ENCODE data around the gene KRT4.

KRT4 gene

DNA sequence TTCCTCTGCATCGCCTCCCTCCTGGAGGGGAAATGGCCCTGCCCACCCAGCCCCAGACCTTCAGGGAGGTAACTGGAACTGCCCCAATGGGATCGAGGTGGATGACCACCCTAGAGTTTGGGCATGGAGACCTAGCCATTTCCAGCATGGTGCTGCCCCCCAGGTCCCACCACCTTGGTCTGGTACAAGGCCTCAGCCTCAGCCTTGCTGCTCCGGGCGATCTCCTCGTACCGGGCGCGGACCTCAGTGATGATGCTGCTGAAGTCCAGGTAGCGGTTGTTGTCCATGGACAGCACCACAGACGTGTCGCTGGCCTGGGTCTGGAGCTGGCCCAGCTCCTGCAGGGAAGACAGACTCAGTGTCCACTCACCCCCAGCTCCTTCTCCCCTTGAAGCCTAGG is 30.5 kb upstream of the KRT4 start:
- Mint-ChIP-seq H3K9me3 (peaks cover 3% of the 10 kb centered on the region), H3K27ac (no peak overlapping the region), H3K4me1 (peaks cover 4% of the 10 kb centered on the region), H3K36me3 (no peaks in the 10 kb centered on the region), H3K27me3 (peaks cover 71% of the 10 kb centered on the region), H3K4me3 (no peak overlapping the region)
- no peak for ATAC-seq

DNA sequence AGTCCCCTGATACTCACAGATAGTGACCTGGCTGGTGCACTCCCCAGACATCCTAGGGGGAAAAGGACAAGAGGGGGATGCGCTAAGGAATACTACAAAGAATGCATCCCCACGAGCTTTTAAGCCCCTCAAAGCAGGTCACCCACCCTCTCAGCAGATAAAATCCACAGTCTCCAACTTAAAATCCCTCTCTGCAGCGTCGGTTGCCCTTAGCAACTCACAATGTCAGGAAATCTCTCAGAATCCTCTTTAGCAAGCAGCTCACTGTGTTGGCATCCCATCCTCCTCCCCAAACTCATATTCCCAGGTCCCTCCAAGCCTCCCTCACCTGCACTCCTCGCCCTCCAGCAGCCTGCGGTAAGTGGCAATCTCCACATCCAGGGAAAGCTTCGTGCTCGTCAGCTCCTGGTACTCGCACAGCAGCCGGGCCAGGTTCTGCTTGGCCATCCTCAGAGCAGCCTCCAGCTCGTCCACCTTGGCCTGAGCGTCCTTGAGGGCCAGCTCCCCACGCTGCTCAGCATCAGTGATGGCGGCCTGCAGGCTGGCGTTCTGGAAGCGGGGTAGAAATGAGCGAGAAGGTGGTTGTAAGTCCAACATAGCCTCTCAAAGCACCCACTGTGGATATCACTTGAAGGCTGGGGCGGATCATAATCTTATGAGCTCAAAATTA is 25.7 kb upstream of the KRT4 start:
- ATAC-seq = no peak
- H3K36me3 Mint-ChIP-seq = no peaks in the 10 kb centered on the region
- H3K27ac Mint-ChIP-seq = no peak overlapping the region
- H3K4me3 Mint-ChIP-seq = no peak overlapping the region
- peaks cover 3% of the 10 kb centered on the region for H3K9me3 Mint-ChIP-seq
- peaks cover 60% of the 10 kb centered on the region for H3K27me3 Mint-ChIP-seq
- peaks cover 4% of the 10 kb centered on the region for H3K4me1 Mint-ChIP-seq

DNA sequence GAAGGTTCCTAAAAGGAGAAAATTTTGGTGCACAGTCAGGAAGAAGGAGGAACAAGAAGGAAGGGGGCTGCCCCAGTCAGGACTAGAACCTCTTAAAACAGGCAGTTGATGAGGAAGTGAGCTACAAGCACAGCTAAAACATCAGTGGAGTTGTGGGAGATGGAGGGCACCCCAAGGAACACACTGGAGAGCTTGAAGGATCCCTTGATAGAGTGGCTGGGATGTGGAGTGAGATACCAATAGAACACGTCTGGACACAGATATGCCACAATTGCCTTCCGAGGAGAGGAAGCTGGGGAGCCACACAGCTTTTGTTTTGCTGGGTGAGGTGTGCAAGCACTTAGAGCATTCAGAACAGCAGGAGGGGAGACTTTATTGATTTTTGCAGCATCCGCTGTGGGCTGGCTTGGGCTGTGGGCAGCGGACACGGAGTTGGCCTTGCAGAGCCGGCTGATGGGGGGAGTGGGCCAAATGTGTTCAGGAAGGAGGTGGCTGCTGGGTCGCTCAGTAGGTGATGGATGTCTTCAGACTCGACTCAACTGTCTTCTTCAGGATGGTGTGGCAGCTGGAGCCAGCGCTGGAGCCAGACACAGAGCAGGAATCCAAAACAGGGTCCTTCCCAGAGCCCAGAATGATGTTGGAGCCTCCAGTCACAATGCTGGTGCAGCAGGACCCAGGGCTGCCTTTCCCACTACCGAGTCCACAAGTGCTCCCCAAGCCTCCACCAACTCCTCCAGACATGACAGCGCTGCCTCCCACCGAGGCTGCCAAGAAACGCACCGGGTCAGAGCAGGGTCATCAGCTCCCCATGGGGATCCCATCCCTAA is 24.9 kb upstream of the KRT4 start:
- Mint-ChIP-seq H3K4me3 (no peak overlapping the region), H3K27me3 (peaks cover 60% of the 10 kb centered on the region), H3K9me3 (peaks cover 3% of the 10 kb centered on the region), H3K36me3 (no peaks in the 10 kb centered on the region), H3K4me1 (peaks cover 4% of the 10 kb centered on the region), H3K27ac (no peak overlapping the region)
- no peak for ATAC-seq

DNA sequence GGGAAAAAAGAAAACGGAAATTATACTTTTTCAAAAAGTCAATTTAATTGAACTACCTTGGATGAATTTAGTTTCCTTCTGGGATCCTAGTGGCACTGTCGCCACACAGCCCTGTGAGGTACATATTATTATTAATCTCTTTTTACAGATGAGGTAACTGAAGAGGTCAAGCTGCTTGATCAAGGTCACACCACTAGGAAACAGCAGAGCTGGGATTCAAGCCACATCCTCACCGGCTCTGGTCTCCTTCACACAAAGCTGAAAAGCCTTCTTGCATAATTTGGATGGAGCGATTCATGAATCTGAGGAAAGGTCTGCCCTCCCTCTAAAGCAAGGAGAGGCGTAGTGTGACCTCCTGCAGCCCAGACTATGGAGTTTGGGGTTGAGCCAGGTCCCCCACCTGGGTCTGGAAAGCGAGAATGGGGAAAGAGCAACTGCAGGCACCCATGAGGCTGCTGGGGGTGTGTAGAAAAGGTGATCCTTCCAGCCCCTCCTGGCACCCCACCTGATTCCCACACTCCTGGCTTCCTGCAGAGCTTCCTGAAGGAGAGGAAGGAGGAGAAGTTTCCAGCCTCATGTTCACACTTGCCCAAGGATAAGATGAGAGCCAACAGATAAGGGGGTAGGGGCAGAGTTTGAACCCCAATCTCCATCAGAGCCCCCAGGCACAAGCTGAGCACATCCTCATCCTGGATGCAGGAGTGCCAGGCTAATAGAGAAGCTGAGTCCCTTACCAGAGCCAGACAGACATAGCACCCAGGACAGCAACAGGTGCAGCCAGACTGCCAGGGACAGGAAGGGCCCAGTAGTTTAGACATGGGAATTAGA is 24.1 kb upstream of the KRT4 start:
- H3K36me3 Mint-ChIP-seq = no peaks in the 10 kb centered on the region
- peaks cover 4% of the 10 kb centered on the region for H3K4me1 Mint-ChIP-seq
- no peak overlapping the region for H3K27ac Mint-ChIP-seq
- ATAC-seq = no peak
- H3K4me3 Mint-ChIP-seq = no peak overlapping the region
- peaks cover 3% of the 10 kb centered on the region for H3K9me3 Mint-ChIP-seq
- peaks cover 58% of the 10 kb centered on the region for H3K27me3 Mint-ChIP-seq

DNA sequence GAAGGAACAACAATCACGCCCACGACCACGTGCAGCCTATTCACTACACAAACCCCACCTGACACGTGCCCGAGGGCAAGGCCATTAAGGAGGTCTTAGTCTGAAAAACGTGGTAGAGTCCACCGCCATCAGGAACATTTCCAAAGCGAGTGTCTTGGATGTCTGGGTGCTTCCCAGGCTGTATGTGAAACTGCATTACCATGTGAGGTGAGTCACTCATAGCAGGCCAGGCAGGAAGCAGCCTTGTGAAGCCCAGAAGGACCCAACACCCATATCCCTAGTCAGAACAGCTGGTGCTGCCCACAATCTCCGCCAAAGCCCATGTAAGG is 23.5 kb upstream of the KRT4 start:
- H3K4me1 Mint-ChIP-seq = peaks cover under 1% of the 10 kb centered on the region
- peaks cover 52% of the 10 kb centered on the region for H3K27me3 Mint-ChIP-seq
- no peak overlapping the region for H3K27ac Mint-ChIP-seq
- H3K9me3 Mint-ChIP-seq = no peaks in the 10 kb centered on the region
- H3K4me3 Mint-ChIP-seq = no peak overlapping the region
- no peak for ATAC-seq
- no peaks in the 10 kb centered on the region for H3K36me3 Mint-ChIP-seq

DNA sequence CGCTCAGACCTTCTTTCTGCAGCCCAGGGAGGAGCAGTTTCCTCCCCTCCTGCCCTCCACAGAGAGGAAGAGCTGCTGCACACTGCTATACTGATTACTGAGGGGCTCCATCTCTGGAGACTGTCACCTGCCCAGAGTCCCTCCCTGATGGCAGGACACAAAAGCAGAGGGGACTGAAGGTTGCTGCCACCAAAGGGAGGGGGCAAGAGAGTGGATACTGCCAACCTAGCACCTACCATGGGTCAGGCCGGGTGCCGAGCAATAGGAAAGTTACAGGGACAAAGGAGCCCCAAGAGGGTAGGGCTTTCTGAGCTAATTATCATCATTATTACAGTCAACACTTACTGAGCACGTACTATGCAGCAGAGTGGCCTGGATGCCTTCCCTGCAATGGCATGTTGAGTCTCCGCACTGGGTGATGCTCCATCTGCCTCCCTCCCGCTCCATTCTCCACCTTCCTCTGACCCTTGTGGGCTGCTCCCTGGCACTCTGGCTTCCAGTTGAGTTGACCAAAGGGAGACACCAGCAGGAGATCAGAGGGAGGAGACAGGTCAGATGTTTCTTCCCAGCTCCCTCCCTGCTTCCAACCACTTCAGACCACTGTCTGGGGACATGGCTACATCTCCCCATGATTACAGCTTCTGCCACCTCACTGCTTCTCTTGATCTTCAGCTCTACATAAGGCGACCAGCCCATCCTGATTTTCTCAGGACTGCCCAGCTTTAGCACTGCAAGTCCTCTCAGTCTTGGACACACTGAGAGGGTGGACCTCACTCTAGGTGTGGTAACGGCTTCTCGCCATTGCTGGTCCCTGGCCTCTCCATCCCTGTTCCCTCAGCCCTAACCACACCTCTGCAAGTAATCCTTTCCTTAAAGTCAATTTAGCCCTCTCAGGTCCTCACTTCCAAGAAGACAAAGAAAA is 22.8 kb upstream of the KRT4 start:
- no peak overlapping the region for H3K27ac Mint-ChIP-seq
- peaks cover 51% of the 10 kb centered on the region for H3K27me3 Mint-ChIP-seq
- ATAC-seq = no peak
- no peaks in the 10 kb centered on the region for H3K9me3 Mint-ChIP-seq
- no peaks in the 10 kb centered on the region for H3K36me3 Mint-ChIP-seq
- H3K4me1 Mint-ChIP-seq = no peaks in the 10 kb centered on the region
- no peak overlapping the region for H3K4me3 Mint-ChIP-seq

DNA sequence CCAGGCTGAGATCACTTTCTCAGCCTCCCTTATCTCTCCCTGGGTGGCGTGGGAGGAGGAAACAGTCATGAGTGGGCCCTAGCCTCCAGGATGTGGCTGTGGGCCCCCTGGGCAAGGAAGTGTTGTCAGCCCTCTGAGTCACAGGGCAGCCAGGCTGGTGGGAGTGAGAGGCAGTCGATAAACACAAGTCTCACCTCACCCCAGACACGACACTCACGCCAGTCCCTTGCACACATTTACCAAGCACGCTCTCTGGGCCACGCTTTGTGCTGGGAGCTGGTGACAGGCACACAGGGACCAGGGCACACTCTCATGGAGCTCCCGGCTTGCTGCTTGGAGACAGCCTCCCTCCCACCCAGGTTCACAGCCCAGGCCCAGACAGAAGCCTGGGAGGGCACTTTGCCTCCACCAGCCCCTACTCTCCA is 22.1 kb upstream of the KRT4 start:
- Mint-ChIP-seq H3K4me1 (no peaks in the 10 kb centered on the region), H3K9me3 (no peaks in the 10 kb centered on the region), H3K27ac (no peak overlapping the region), H3K27me3 (peaks cover 58% of the 10 kb centered on the region), H3K36me3 (no peaks in the 10 kb centered on the region), H3K4me3 (no peak overlapping the region)
- no peak for ATAC-seq

DNA sequence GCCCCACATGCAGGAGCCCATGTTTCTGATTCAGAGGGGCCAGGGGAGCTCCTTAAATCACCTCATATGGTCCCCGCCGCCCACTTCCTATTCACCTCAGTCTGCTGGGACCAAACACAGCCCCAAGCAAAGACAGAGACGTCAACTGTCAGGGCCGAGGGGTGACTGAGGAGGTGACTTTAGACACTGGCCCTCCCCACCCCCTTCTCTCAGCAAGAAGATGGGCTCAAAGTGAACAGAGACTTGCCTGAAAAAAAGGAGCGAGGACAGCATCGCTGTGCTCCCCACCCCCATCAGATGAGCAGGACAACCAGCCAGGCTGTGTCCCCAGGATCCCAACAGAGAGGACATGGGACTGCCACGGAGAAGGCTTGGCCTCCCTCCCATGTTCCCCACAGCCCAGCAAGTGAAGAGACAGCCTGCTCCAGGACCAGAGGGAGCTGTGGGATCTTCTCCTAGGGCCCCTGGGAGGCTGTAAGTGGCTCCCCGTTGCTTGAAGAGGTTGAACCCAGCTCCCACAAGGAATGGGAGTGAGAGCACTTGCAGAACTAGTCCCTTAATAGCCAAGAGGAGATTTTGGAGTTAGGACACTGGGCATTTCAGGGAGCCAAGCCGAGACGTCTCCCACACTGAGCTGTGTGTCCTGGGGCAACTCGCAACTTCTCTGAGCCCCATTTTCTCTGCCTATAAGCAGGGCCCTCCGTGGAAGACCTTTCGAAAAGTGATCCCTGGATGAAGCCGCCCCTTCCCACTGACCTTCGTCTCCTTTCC is 21.5 kb upstream of the KRT4 start:
- Mint-ChIP-seq H3K9me3 (no peaks in the 10 kb centered on the region), H3K4me3 (no peak overlapping the region), H3K36me3 (no peaks in the 10 kb centered on the region), H3K4me1 (no peaks in the 10 kb centered on the region), H3K27ac (no peak overlapping the region), H3K27me3 (peaks cover 61% of the 10 kb centered on the region)
- ATAC-seq = no peak

DNA sequence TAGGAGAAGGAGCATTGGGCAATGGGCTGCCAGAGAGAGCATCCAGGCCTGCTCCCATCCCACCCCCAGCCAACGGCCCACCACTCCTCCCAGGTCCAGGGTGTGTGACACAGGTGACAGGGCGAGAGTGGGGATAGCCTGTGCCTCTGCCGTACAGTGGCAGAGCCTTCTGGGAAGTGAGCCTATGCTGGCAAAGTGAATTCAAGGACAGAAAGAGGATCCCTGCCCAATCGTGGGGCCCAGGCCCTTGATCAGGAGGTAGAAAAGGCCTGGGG is 20.7 kb upstream of the KRT4 start:
- H3K27ac Mint-ChIP-seq = no peak overlapping the region
- H3K9me3 Mint-ChIP-seq = no peaks in the 10 kb centered on the region
- peaks cover 61% of the 10 kb centered on the region for H3K27me3 Mint-ChIP-seq
- no peaks in the 10 kb centered on the region for H3K36me3 Mint-ChIP-seq
- no peaks in the 10 kb centered on the region for H3K4me1 Mint-ChIP-seq
- no peak overlapping the region for H3K4me3 Mint-ChIP-seq
- ATAC-seq = no peak

DNA sequence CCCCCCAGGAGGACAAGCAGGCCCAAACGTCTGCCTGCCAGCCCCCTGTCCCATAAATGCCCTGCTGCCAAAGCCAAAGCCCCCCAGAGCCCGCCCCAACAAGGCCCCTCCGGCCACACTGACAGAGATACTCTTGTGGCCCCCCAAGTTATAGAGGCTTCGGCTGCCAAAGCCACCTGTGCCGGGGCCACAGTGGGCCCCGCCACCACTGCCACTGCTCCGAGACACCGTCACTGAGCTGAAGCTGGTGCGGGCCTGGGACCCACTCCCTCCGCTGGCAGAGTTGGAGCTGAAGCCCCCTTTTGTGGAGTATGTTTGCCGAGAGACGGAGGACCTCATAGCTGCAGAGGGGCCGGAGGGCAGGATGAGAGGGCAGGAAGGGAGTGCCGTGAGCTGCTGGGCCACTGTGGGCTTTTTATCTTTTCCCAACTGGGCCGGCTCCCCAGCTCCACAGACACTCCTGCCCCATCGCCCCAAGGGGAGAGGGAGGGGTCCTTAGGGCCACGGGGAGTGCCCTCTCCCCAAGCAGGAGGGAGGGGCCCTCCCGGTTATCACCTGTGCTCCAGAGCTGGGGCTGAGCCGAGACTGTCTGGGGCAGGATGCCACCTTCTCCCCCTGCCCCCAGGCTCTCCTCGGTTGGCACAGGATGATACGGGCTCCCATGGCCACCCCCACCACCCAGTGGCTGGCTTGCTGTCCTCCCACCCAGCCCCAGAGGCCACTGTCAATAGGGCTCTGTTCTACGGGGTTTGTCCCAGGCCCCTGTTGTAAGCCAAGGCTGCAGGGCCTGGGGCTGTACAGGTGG is 20.2 kb upstream of the KRT4 start, which contains the start of gene KRT79:
Gene KRT79, minus strand, starts transcription at position 390 of the 805 bp plus-strand sequence. Its CDS starts 51 bp downstream, at position 339.
- H3K27me3 Mint-ChIP-seq = peaks cover 61% of the 10 kb centered on the region
- H3K27ac Mint-ChIP-seq = no peak within 1 kb of the TSS
- no peaks in the 10 kb centered on the region for H3K36me3 Mint-ChIP-seq
- ATAC-seq = no peak
- H3K9me3 Mint-ChIP-seq = no peaks in the 10 kb centered on the region
- no peak within 1 kb of the TSS for H3K4me3 Mint-ChIP-seq
- H3K4me1 Mint-ChIP-seq = no peaks in the 10 kb centered on the region

DNA sequence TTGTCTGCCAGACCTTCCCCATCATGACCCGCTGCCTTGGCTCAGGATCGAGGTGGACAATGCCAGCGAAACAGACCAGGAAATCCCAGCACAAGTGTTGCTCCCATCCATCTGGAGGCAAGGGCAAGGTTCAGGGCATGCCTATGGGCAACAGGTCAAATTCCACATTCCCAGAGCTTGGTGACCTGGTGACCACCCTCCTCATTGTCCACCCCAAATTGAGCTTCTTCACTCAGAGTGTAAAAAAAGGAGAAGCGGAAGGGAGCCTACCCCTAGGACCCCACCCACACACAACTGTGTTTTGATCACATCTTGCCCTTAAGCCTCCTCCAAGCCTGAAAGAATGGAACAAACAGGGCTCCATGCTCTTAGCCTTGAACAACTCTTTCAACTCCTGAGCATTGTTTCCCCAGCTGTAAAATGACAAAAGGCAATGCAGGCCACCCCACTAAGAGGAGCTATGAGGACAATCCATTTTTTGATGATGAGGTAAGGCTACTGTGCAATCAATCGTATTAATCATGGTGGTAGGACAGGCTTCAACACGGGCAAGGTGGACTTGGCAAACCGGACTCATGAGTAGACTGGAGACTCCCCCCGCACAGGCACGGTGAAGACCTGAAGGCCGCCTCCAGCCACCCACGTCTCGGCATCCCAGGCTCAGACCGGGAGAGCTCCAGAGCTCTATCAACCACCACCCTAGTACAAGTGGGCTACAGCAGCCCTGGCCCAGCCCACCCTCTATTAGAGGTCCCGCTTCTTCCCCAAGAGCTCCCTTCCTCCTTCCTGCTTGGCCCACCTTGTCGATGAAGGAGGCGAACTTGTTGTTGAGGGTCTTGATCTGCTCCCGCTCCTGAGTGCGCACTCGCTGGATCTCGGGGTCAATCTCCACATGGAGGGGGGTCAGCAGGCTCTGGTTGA is 19.3 kb upstream of the KRT4 start:
- Mint-ChIP-seq H3K27me3 (peaks cover 52% of the 10 kb centered on the region), H3K9me3 (no peaks in the 10 kb centered on the region), H3K4me1 (no peaks in the 10 kb centered on the region), H3K27ac (no peak overlapping the region), H3K4me3 (no peak overlapping the region), H3K36me3 (no peaks in the 10 kb centered on the region)
- ATAC-seq = no peak

DNA sequence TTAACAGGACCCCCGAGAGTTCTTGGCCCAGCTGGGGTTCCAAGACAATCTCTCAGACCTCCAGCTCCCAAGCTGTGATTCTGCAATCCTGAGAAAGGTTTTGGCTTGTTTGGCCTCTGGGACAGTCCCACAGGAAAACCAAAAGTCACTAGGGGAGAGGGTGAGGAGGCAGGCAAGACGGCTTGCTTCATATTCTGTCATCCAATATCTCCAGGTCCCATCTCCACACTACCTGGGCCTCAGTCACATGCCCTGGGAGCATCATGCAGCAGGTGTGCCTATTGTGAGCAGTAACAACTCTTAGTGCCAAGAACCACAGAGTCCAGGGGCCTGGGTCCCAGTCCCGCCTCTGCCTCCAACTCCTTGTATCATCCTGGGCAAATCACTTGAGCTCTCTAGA is 18.5 kb upstream of the KRT4 start:
- H3K36me3 Mint-ChIP-seq = no peaks in the 10 kb centered on the region
- peaks cover 49% of the 10 kb centered on the region for H3K27me3 Mint-ChIP-seq
- no peak for ATAC-seq
- H3K9me3 Mint-ChIP-seq = no peaks in the 10 kb centered on the region
- H3K27ac Mint-ChIP-seq = no peak overlapping the region
- no peak overlapping the region for H3K4me3 Mint-ChIP-seq
- H3K4me1 Mint-ChIP-seq = no peaks in the 10 kb centered on the region

DNA sequence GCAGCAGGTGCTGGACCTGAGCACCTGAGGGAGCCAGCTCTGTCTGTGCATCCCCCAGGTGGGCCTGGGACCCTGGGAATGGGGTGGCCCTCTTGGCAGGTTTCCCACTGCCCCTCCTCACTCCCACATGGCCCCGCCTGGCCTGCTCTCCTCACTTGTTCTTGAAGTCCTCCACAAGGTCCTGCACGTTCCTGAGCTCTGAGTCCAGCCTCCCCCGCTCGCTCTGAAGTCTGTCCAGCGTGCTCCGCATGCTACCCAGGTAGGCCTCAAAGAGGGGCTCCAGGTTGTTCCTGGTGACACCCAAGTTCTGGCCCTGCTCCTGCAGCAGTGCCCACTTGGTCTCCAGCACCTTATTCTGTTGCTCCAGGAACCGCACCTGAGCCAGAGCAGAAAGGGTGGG is 17.3 kb upstream of the KRT4 start:
- H3K4me3 Mint-ChIP-seq = no peak overlapping the region
- no peaks in the 10 kb centered on the region for H3K4me1 Mint-ChIP-seq
- no peaks in the 10 kb centered on the region for H3K36me3 Mint-ChIP-seq
- no peak overlapping the region for H3K27ac Mint-ChIP-seq
- H3K9me3 Mint-ChIP-seq = no peaks in the 10 kb centered on the region
- H3K27me3 Mint-ChIP-seq = peaks cover 49% of the 10 kb centered on the region
- no peak for ATAC-seq

All from stimulated activated memory B cell treated with anti-CD40 and anti-IgM and Interleukin-4, amounts not matched to agents 10 μg/mL and 1 μg/mL and 100 μg/mL, for 72 hours (primary cell).